C4-2B (cell line): ENCODE measurements around the gene EIF3B.

ENCODE experiments used
- ZFX ChIP-seq: fragments of 450-650 bp; IDR thresholded peaks from 2 replicates; pipeline ENCODE4 v1.6.1; 2017
- TF ChIP-seq, protein P1 (sequence below): fragments of 450-650 bp; conservative IDR thresholded peaks from 2 replicates; pipeline ENCODE4 v1.5.1; 2017; ENCODE audit warnings: mild to moderate bottlenecking

DNA sequence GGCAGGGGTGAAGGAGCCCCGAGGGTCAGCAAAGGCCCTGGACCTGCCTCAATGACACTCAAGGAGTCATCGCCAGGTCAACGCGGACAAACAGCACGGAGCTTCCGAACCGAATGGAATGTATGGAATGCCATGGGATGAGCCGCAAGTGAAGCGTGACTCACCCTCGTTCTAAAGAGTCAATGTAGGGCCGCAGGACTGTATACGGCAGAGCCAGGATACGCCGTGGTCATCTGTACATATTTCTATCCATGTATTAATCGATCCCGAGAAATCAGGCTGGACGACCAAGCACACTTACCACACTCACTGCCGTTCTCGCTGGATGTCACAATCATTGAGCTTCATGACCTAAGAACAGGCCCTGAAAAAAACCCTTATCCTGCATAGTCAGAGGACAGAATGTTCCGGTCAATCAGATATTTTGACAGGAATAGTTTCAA is 44.7 kb upstream of the EIF3B start:
- TF ChIP-seq, protein P1, sequence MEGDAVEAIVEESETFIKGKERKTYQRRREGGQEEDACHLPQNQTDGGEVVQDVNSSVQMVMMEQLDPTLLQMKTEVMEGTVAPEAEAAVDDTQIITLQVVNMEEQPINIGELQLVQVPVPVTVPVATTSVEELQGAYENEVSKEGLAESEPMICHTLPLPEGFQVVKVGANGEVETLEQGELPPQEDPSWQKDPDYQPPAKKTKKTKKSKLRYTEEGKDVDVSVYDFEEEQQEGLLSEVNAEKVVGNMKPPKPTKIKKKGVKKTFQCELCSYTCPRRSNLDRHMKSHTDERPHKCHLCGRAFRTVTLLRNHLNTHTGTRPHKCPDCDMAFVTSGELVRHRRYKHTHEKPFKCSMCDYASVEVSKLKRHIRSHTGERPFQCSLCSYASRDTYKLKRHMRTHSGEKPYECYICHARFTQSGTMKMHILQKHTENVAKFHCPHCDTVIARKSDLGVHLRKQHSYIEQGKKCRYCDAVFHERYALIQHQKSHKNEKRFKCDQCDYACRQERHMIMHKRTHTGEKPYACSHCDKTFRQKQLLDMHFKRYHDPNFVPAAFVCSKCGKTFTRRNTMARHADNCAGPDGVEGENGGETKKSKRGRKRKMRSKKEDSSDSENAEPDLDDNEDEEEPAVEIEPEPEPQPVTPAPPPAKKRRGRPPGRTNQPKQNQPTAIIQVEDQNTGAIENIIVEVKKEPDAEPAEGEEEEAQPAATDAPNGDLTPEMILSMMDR, result no peak
- no peak for TF ChIP-seq ZFX
